Panc1 (cell line): Measurements from ENCODE around the gene C12orf50. TPM values are rescaled to one million over a fixed set of nuclear protein-coding genes. Genes with fewer than 3 reads are reported as not detected.
"Not testable (repeated sequence)": the region's sequence is repeated elsewhere in the genome, so short reads cannot be mapped to it uniquely, and the experiment has no call there.

ENCODE experiments used
- ATAC-seq: fragments of 200-7000 bp; cut with Tn5 transposase; 2 replicates; pipeline ENCODE4 v1.9.1; 2020; ENCODE audit warnings: mild to moderate bottlenecking, moderate library complexity
- BruUV-seq: library from RNA; stranded (reverse); fragments of 400-500 nt; replicated peaks from 2 replicates; lab custom pipeline; 2021; lab: Mats Ljungman, UMichigan
- CTCF ChIA-PET: fragments of 300-600 bp; sonication (Branson Sonifier 250); formaldehyde crosslinking; loops from one replicate; lab custom pipeline; 2022; ENCODE audit warnings: antibody characterized with exemption; lab: Charles Lee
- POLR2A ChIA-PET: fragments of 300-600 bp; sonication (Branson Sonifier 250); formaldehyde crosslinking; loops from one replicate; lab custom pipeline; 2022; ENCODE audit warnings: antibody characterized with exemption; lab: Charles Lee
- DNase-seq: peaks from one replicate; pipeline ENCODE4 v3.0.0-alpha.2; 2010; ENCODE audit warnings: low read depth, low spot score
- H3K27ac ChIP-seq: 2 replicates; pipeline ENCODE4 v1.5.1; 2011; ENCODE audit warnings: mild to moderate bottlenecking, low read length, inconsistent platforms
- H3K27me3 ChIP-seq: fragments of 200-500 bp; sonication (Bioruptor generic); 2 replicates; pipeline ENCODE4 v1.6.0; 2014; ENCODE audit warnings: low read length, inconsistent platforms; ENCODE audit not compliant: control insufficient read depth, insufficient read depth
- H3K36me3 ChIP-seq: fragments of 200-500 bp; sonication (Bioruptor generic); 2 replicates; pipeline ENCODE4 v1.5.1; 2014; ENCODE audit warnings: inconsistent platforms, mild to moderate bottlenecking, low read length, moderate library complexity; ENCODE audit not compliant: control insufficient read depth, insufficient read depth
- H3K4me1 ChIP-seq: 2 replicates; pipeline ENCODE4 v1.5.1; 2011; ENCODE audit warnings: inconsistent platforms, mild to moderate bottlenecking, low read length, moderate library complexity; ENCODE audit not compliant: control insufficient read depth, insufficient read depth
- H3K4me3 ChIP-seq, 2 experiments: 2 replicates each; pipeline ENCODE4 v1.5.1; 2011 to 2012; ENCODE audit warnings: low read depth in 2 of 2, low read length in 2 of 2, mild to moderate bottlenecking in 2 of 2, inconsistent platforms in 1 of 2, moderate library complexity in 1 of 2
- H3K9me3 ChIP-seq: fragments of 200-500 bp; sonication (Bioruptor generic); 2 replicates; pipeline ENCODE4 v1.5.1; 2014; ENCODE audit warnings: low read depth, mild to moderate bottlenecking, inconsistent platforms, low read length, moderate library complexity; ENCODE audit not compliant: control insufficient read depth, insufficient read depth
- POLR2AphosphoS5 ChIP-seq: IDR thresholded peaks from 2 replicates; pipeline ENCODE4 v1.6.1; 2012; ENCODE audit warnings: mild to moderate bottlenecking, low read depth, low read length, moderate library complexity
- REST ChIP-seq, 2 experiments: IDR thresholded peaks; 2 replicates each; pipeline ENCODE4 v1.6.1; 2011 to 2012; ENCODE audit warnings: low read depth in 2 of 2, control low read depth in 1 of 2, low read length in 1 of 2, mild to moderate bottlenecking in 1 of 2, moderate library complexity in 1 of 2; ENCODE audit not compliant: insufficient read depth in 1 of 2
- SIN3A ChIP-seq: IDR thresholded peaks from 2 replicates; pipeline ENCODE4 v1.6.1; 2012; ENCODE audit warnings: low read depth, mild to moderate bottlenecking, low read length, moderate library complexity, borderline replicate concordance; ENCODE audit not compliant: insufficient read depth
- TCF7L2 ChIP-seq: IDR thresholded peaks from 2 replicates; pipeline ENCODE4 v1.6.1; 2011; ENCODE audit warnings: mild to moderate bottlenecking, low read depth, low read length, inconsistent platforms
- in situ Hi-C: cut with HindIII; loops from 2 replicates; pipeline ENCODE4 v1.10.0; 2016; ENCODE audit warnings: low sequenced_read_pairs, low pct_unique_long_range_greater_than_20kb
- intact Hi-C: fragments of 100-400 bp; cut with micrococcal nuclease; formaldehyde crosslinking; loops from one replicate; pipeline ENCODE4 v1.10.0; 2022; ENCODE audit not compliant: unreplicated experiment
- total RNA-seq: library from RNA; stranded (reverse); gene quantifications from one replicate; pipeline ENCODE4 v1.2.1, GENCODE V29; 2021; ENCODE audit not compliant: unreplicated experiment
- TF ChIP-seq, protein P1 (sequence below): fragments of 450-650 bp; IDR thresholded peaks from 2 replicates; pipeline ENCODE4 v1.5.1; 2017; ENCODE audit warnings: mild to moderate bottlenecking

Gene C12orf50
- total RNA-seq, 1 experiment from 2014 or later, result not detected

GRCh38 chr12:88035271-88035906 is 6.2 kb upstream of the C12orf50 start:
- Histone ChIP-seq H3K27me3 (no peaks in the 10 kb centered on the region), H3K9me3 (no peaks in the 10 kb centered on the region), H3K27ac (peak overlapping the region; percentile 93), H3K36me3 (peaks cover 6% of the 10 kb centered on the region; the same call in 1 of the 2 replicates), H3K4me1 (peaks cover 11% of the 10 kb centered on the region), H3K4me3 (peak overlapping the region; percentile 79 to 97)
- TF ChIP-seq TCF7L2 (no peak), POLR2AphosphoS5 (peak; percentile 89), SIN3A (0 out of 2 replicates have a peak, but pooled peaks have one; percentile 72), REST (IDR thresholded peaks at IDR 0.05; ENCODE audit: insufficient read depth in 1 of 2, low read depth in 2 of 2, low read length in 1 of 2) (peak in 1 of 2 experiments; percentile 21; a peak in 1 of 4 replicates)
- TF ChIP-seq, protein P1, sequence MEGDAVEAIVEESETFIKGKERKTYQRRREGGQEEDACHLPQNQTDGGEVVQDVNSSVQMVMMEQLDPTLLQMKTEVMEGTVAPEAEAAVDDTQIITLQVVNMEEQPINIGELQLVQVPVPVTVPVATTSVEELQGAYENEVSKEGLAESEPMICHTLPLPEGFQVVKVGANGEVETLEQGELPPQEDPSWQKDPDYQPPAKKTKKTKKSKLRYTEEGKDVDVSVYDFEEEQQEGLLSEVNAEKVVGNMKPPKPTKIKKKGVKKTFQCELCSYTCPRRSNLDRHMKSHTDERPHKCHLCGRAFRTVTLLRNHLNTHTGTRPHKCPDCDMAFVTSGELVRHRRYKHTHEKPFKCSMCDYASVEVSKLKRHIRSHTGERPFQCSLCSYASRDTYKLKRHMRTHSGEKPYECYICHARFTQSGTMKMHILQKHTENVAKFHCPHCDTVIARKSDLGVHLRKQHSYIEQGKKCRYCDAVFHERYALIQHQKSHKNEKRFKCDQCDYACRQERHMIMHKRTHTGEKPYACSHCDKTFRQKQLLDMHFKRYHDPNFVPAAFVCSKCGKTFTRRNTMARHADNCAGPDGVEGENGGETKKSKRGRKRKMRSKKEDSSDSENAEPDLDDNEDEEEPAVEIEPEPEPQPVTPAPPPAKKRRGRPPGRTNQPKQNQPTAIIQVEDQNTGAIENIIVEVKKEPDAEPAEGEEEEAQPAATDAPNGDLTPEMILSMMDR, result no peak
- POLR2A ChIA-PET, result no interaction called here
- in situ Hi-C loops (no loop called here), intact Hi-C loops (no loop called here)
- peak; percentile 100 for ATAC-seq
- peak; percentile 28 for DNase-seq
- no TSS peak for BruUV-seq
- CTCF ChIA-PET, result no interaction called here

DNA sequence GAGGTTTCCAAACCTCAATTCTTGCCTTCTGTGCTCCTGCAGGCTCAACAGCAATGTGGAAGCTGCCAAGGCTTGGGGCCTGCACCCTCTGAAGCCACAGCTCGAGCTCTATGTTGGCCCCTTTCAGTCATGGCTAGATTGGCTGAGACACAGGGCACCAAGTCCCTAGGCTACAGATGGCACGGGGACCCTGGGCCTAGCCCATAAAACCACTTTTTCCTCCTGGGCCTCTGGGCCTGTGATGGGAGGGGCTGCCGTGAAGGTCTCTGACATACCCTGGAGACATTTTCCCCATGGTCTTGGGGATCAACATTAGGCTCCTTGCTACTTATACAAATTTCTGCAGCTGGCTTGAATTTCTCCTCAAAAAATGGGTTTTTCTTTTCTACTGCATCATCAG is 2.0 kb upstream of the C12orf50 start:
- in situ Hi-C loops, result not testable (repeated sequence)

GRCh38 chr12:88026196-88026595 is 3.0 kb downstream of the C12orf50 start:
- no peak for ATAC-seq
- Histone ChIP-seq H3K9me3 (no peaks in the 10 kb centered on the region), H3K27ac (no peak overlapping the region), H3K36me3 (no peaks in the 10 kb centered on the region), H3K27me3 (no peaks in the 10 kb centered on the region), H3K4me1 (no peaks in the 10 kb centered on the region), H3K4me3 (no peak overlapping the region)
- BruUV-seq, result no TSS peak
- CTCF ChIA-PET, result no interaction called here
- no peak for DNase-seq
- POLR2A ChIA-PET, result no interaction called here
- TF ChIP-seq, protein P1, result no peak
- TF ChIP-seq POLR2AphosphoS5 (no peak), SIN3A (no peak), REST (IDR thresholded peaks at IDR 0.05; ENCODE audit: insufficient read depth in 1 of 2, low read depth in 2 of 2, low read length in 1 of 2) (no peak), TCF7L2 (no peak)
- intact Hi-C loops, result no loop called here
- in situ Hi-C loops, result no loop called here

More for the DNA sequence above, 2.0 kb upstream of the C12orf50 start:
- BruUV-seq, H3K27ac ChIP-seq, DNase-seq, H3K36me3 ChIP-seq, H3K4me1 ChIP-seq, H3K4me3 ChIP-seq, ATAC-seq, H3K9me3 ChIP-seq, intact Hi-C loops, CTCF ChIA-PET, H3K27me3 ChIP-seq: not testable (repeated sequence)
- POLR2A ChIA-PET, result interaction anchor here (0.5 kb wide), 1 partner anchor 1313 kb away, joined by 4 read pairs; no protein-coding TSS in a partner anchor
